Kasumi-1 (cell line): ENCODE measurements around the gene TBX6.

Source experiments
- DNase-seq, 2 experiments: peaks; one replicate each; lab custom pipeline; 2025; lab: John Stamatoyannopoulos, UW

Gene TBX6

GRCh38 chr16:30086291-30087140, 5.2 kb downstream of the TBX6 start:
- DNase-seq, result no peak

DNA sequence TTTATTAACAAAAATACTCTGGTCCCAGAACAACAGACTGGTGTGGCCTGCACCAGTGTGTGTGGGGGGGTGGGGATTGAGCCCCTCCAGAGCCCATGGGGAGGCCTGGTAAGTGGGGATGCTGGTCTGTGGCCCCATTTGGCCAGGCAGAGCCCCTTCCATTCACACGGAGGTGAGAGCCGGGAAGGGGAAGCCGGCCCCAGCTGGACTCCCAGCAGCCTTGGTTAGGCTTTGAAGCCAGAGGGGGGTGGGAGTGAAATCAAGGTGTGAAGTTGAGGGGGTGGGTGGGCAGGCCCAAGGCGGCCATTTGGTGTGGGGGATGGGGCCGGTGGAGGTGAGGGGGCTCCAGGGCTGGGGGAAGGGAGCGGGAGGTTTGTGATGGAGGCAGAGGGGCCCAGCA, 5.9 kb downstream of the TBX6 start:
- no peak for DNase-seq

DNA sequence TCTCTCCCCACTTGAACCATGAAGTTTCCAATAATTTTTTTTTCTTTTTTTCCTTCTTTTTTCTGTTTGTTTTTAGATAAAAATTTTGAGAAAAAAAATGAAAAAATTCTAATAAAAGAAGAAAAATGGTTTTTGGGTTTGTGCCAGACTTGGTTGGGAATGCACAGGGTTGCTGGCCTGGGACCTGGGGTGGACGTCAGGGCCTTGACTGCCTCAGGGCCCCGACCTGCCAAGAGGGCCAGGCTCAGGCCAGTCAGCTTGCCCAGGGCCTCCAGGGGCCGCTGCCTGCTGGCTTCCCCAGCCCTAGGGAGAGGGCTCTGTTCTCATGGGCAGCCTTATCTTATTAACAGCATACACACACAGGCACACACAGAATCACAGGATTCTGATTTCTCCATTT, 6.5 kb downstream of the TBX6 start:
- DNase-seq, result no peak

GRCh38 chr16:30084816-30085159, 6.9 kb downstream of the TBX6 start:
- DNase-seq, result no peak

DNA sequence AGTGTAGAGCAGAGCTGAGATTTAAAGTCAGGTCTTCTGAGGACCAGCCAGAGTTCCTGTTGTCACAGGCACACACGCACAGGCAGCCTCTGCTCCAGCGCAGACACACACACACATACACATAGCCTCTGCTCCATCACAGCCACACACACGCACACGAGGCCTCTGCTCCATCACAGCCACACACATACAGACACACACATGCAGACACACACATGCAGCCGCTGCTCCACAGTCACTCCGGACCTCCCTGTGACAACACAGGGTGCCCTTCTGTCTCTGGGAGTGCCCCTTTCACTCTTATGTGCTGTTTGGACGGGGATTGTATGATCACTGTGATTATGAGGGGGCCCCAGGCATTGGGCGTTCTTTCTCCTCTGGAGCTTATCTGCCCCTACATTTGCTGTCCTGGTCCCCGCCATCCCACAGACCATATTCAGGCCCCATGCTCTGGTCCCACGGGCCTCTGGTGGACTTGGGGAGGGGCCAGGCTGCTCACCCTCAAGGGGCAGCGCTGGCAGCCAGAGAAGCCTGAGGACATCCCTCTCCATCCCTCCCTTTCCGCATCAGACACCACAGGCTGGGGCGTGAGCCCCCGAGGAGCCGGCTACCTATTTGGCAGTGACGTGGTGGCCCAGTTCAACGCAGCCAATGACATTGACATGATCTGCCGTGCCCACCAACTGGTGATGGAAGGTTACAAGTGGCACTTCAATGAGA, 7.5 kb downstream of the TBX6 start:
- no peak for DNase-seq

DNA sequence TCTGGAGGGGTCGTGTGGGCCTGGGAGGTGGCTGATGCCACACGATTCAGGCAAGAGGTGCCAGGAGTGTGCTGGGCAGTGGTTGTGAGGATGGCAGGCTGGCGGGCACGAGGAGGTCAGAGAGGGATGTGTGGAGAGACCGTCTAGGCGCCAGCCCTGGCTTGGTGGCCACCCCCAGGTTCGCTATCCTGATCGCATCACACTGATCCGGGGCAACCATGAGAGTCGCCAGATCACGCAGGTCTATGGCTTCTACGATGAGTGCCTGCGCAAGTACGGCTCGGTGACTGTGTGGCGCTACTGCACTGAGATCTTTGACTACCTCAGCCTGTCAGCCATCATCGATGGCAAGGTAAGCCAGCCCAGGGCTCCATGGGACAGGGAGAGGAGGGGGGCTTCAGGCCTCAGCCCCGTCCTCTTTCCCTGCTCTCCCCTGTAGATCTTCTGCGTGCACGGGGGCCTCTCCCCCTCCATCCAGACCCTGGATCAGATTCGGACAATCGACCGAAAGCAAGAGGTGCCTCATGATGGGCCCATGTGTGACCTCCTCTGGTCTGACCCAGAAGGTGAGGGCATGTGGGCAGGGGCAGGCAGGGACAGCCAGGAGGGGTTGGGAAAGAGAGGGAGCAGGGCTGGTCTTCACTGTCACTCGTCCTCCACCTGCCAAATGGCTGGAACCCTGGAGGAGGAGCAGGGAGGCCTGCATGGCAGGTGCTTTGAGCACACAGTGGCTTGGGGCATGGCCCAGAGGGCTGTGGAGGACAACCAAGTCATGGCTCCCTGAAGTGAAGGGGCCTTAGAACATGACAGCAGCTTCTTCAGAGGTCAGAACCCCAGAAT, 8.3 kb downstream of the TBX6 start:
- no peak for DNase-seq

DNA sequence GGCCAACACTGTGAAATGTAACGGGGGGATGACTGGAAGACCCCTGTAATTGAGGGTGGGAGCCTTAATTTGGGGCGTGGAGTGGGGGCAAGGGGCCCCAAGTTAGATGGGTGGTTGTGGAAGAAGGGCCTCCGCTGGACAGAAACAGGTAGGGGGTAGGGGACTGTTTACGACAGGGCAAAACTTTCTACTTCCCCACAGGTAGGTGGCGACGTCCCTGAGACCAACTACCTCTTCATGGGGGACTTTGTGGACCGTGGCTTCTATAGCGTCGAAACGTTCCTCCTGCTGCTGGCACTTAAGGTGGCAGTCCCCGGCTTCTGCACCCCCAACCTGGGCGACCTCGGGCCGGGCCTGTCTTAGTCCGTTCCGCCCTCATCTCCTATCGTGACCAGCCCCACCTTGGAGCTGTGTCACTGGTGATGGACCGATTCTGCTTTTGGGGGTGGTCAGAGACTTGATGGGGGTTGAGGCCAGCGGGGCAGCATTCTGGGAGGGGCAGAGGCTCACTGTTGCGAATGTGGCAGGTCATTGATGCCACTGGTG, 9.1 kb downstream of the TBX6 start:
- DNase-seq, result no peak

- no peak for DNase-seq
Observed at GRCh38 chr16:30079480-30079879, 12.2 kb downstream of the TBX6 start.

DNA sequence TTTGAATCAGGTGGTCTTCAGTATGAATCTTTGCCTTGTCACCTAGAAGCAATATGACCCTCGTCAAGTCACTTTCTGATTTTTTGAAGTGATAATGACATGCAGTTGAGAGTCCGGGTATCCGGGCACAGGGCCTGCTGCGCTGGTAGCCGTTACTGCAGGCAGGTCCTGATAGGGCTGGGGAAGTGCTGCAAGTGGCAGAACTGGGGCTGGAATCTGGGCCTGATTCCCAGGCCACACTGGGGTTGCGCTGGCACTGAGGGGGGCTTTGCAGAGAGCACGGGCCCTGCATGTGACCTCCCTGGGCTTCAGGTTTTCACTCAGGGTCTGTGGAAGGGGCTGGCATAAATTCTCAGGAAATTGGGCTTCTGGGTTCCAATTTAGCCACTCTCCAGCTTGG, 13.0 kb downstream of the TBX6 start:
- no peak for DNase-seq

GRCh38 chr16:30077656-30078055, 14.1 kb downstream of the TBX6 start:
- DNase-seq, result no peak

DNA sequence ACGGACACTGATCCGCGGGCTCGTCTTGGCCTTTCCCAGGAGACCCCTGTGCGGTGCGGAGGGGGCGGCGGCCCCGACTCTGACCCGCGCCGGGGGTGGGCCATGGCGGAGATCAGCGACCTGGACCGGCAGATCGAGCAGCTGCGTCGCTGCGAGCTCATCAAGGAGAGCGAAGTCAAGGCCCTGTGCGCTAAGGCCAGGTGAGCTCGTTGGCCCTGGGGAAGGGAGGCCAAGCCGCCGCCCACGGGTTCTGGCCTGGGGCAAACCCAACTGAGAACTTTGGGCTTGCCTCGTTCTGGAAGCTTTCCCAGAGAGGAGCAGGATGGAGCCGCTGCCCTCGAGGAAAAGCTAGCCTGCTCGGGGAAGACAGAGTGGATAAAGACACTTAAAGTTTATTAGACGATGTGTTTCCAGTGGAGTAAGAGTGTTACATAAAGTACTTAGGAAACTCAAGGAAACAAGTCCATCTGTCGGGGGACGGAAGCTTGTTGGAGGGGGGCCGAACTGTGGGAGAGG, 15.4 kb downstream of the TBX6 start:
- DNase-seq, result no peak

DNA sequence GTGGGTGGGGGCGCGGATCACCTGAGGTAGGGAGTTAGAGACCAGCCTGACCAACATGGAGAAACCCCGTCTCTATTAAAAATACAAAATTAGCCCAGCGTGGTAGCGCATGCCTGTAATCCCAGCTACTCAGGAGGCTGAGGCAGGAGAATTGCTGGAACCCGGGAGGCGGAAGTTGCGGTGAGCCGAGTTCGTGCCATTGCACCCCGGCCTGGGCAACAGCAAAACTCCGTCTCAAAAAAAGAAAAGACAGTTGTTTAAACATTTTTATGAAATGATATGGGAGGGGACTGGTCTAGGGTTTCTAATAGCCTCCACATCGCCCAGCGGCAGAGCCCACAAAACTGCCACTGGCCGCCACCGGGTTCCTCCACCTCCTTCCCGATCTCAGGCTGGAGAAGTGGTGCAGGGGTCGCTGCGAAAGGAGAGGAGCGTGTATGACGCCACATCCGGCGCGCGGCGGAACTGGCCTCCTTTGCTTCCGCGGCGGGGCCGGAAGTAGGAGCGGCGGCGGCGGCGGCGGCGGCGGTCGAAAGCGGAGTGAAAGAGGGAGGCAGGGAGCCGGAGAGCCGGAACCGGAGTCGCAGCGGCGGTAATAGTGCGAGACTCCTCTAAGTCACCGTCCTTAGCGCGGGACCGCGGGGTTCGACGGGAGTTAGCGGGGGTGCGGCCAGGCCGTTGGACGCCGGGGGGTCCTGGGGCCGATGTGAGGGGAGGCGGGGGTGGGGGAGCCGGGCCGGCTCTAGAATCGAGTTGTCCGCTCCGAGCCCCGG, 16.0 kb downstream of the TBX6 start, which contains the start of gene PPP4C:
Gene PPP4C, plus strand, starts transcription at position 492 of the 773 bp plus-strand sequence. CDS start 384 bp downstream, outside the sequence.
- peak; percentile 73 to 76 for DNase-seq

DNA sequence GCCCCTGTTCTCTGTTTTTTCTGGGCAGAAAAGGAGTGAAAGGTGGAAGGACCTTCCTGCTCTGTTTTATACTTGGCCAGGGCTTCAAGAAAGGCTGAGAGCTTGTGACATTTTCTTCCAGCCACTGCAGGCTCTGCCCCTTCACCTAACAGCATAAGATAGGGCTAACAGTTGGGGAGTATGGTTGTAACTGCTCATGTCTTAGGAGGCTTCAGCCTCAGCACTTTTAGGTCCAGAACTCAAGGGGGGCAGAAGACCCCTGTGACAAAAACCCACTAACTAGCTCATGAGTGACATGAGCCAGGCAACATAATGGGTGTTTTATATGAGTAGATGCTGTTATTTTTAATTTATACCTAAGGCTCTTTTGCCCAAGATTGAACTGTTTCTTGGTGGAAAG, 21.2 kb downstream of the TBX6 start:
- DNase-seq, result no peak

- DNase-seq, result no peak
Observed at GRCh38 chr16:30069611-30070462, 21.9 kb downstream of the TBX6 start.

DNA sequence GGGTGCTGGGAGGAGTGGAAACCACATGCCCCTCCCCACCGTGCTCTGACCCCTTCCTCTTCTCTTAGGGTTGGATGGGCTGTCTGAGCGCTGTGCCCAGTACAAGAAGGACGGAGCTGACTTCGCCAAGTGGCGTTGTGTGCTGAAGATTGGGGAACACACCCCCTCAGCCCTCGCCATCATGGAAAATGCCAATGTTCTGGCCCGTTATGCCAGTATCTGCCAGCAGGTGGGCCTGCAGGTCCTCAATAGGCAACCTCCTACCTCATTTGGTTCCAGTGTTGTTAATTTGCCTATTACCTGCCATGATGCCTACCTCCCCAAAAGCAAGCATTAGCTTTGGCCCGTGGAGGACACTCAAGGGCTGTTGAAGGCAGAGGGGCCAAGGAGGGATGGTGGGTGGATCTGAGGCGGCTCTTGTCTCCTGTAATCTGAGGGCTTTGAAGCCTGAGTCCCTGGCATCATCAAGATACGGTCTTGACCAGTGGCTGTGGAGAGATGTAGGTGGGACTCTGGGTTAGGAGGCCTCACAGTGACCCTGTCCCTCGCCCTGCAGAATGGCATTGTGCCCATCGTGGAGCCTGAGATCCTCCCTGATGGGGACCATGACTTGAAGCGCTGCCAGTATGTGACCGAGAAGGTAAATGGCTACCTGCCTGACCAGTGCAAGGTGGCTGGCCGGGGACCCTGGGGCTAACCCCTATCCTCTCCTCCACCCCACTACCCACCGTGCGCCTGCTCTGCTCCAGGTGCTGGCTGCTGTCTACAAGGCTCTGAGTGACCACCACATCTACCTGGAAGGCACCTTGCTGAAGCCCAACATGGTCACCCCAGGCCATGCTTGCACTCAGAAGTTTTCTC, 22.7 kb downstream of the TBX6 start:
- no peak for DNase-seq

- DNase-seq, result no peak
Observed at GRCh38 chr16:30068333-30068732, 23.4 kb downstream of the TBX6 start.

DNA sequence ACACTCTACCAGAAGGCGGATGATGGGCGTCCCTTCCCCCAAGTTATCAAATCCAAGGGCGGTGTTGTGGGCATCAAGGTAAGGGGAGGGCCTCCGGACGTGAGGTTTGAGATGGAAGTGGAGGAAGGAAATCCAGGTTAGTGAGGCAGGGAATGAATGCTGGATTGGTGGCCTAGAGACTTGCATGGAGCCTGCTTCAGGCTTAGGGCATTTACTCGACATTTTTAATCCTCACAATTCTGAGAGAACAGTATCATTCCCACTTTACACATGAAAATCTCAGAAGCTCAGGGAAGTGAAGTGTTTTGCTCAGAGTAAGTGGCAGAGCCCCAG, 24.2 kb downstream of the TBX6 start:
- DNase-seq, result no peak

GRCh38 chr16:30066761-30067583, 24.8 kb downstream of the TBX6 start:
- DNase-seq, result no peak
